Measurements from ENCODE around the gene C4orf50. TPM values are rescaled to one million over a fixed set of nuclear protein-coding genes. Genes with fewer than 3 reads are reported as not detected.

Gene C4orf50
- total and polyA plus RNA-seq, 2 of the 8 experiments (the other 6 are each of a cell fraction or from before 2014, with no cell fraction given): 0.08 to 0.22 TPM

DNA sequence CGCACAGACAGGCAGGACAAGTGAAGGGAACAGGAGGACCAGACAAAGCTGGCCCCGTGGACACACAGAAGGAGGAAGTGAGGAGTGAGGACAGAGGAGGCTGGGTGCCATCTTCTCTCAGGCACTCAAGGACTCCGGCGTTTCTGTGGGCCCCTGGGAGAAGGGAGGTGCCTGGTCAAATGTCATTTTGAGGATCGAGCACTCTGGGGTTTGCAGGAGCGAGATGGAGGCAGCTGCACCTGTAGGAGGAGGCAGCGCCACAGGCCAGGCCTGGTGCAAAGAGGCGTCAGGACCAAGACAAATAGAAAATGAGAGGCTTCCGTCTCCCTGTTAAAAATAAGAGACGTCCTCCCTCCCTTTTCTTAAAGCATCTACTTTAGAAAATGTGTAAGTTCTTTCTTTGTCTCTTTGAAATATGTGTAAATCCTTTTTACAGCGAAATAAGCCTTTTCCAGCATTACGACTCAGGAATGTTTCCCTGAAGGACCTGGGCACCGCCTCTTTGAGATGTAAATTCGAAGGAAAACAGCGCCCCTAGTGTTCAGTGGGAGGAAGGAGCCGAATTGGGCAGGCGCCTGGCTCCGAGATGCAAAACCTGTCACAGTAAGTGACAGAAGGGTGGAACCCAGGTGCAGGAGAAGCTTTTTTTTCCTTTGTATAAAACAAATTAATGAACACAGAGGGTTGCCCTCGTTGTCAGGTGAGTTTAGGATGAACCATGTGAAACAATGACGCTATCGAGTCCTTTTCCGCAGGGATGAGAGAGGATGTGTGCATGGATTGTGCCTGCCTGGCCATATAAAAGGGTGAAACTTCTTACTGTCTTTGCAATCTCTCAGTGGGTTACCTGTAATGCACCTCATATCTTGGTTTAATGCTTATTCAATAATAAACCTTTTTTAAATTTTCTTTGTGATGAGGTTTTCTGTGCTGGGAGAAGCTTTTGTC, 1.4 kb upstream of the C4orf50 start:
- H4K91ac ChIP-seq (replicated peaks; ENCODE audit: insufficient read length, low read length): no peak overlapping the region
- H3K56ac ChIP-seq (replicated peaks; ENCODE audit: insufficient read length, low read depth, low read length): no peak overlapping the region
- peak overlapping the region; percentile 80 for H2BK20ac ChIP-seq (ENCODE audit: low read length)
- no peak overlapping the region for H3K27ac ChIP-seq (ENCODE audit: low read depth, low read length)
- 39% methylated on average over 21 of the region's 22 CpGs; no CpG with 5 or more reads in 1 of the 2 experiments for WGBS, 2 experiments (ENCODE audit: extremely low coverage in 1 of 2, insufficient coverage in 1 of 2, insufficient read length in 1 of 2, insufficient replicate concordance in 2 of 2, low coverage in 1 of 2, low lambda C conversion rate in 2 of 2, missing lambda C conversion rate in 1 of 2)
- FAIRE-seq (peak; percentile 95), DNase-seq (ENCODE audit: low read depth in 1 of 2, low spot score in 2 of 2) (peak in 1 of 2 experiments; percentile 79)
- peaks cover 0 to 1% of the 10 kb centered on the region in 2 experiments for H4K20me1 ChIP-seq (replicated peaks in 1 of 2; ENCODE audit: control insufficient read depth in 1 of 2, insufficient read depth in 2 of 2, low read length in 2 of 2)
- no peaks in the 10 kb centered on the region for H3K36me3 ChIP-seq (ENCODE audit: control insufficient read depth in 2 of 4, insufficient read depth in 4 of 4, low read length in 3 of 4)
- H3K79me2 ChIP-seq (ENCODE audit: control insufficient read depth in 1 of 2, insufficient read depth in 2 of 2, low read length in 2 of 2): no peaks in the 10 kb centered on the region
- H3K4me3 ChIP-seq (ENCODE audit: extremely low read depth in 1 of 4, insufficient read depth in 2 of 4, low read depth in 3 of 4, low read length in 4 of 4): peak overlapping the region in 1 of 4 experiments; percentile 16; a peak in 1 of 8 replicates
- peak overlapping the region; percentile 92; the same call in 1 of the 2 replicates for H2BK12ac ChIP-seq (ENCODE audit: low read depth, low read length)
- H3K4me1 ChIP-seq (replicated peaks in 1 of 4; ENCODE audit: control insufficient read depth in 3 of 4, insufficient read depth in 4 of 4, low read length in 3 of 4): peaks cover 0 to 8% (median 5%) of the 10 kb centered on the region in 4 experiments; a peak in 6 of 7 replicates
- no peak overlapping the region for H3K4ac ChIP-seq (replicated peaks; ENCODE audit: insufficient read length, low read depth, low read length)
- no peak overlapping the region for H2AK5ac ChIP-seq (ENCODE audit: low read depth, low read length)
- peak overlapping the region; percentile 61; the same call in 1 of the 2 replicates for H2BK15ac ChIP-seq (ENCODE audit: low read length)
- H3K9me3 ChIP-seq (ENCODE audit: insufficient read depth in 2 of 2, low read depth in 1 of 2, low read length in 1 of 2): no peaks in the 10 kb centered on the region
- H3K27me3 ChIP-seq (replicated peaks in 1 of 4; ENCODE audit: control insufficient read depth in 3 of 4, extremely low read depth in 1 of 4, insufficient read depth in 3 of 4, low read length in 3 of 4): no peaks in the 10 kb centered on the region
- no peak overlapping the region for H3K14ac ChIP-seq (ENCODE audit: insufficient read length)
- no peaks in the 10 kb centered on the region for H3K79me1 ChIP-seq (ENCODE audit: low read depth, low read length)
- H4K8ac ChIP-seq (ENCODE audit: extremely low read depth, insufficient read depth, low read length): 0 out of 2 replicates have a peak overlapping the region, but pooled peaks have one; percentile 15
- no peak overlapping the region for H2BK120ac ChIP-seq (replicated peaks; ENCODE audit: low read depth, low read length)
- peak overlapping the region; percentile 2 to 10; a peak in 2 of 4 replicates for H3K4me2 ChIP-seq (ENCODE audit: insufficient read depth in 1 of 2, low read depth in 2 of 2, low read length in 2 of 2)
- peak overlapping the region; percentile 19; the same call in 1 of the 2 replicates for H2BK5ac ChIP-seq (ENCODE audit: low read depth, low read length)
- peak overlapping the region; percentile 76 for H2AFZ ChIP-seq (ENCODE audit: low read length)
- peak overlapping the region; percentile 62; the same call in 1 of the 2 replicates for H3K18ac ChIP-seq (ENCODE audit: extremely low read depth, low read length)
- ChIA-PET POLR2A (ENCODE audit: partially characterized antibody) (interaction anchor here (1.0 kb wide), 1 partner anchor 9 kb away, joined by 3 read pairs; no protein-coding TSS in a partner anchor), CTCF (ENCODE audit: partially characterized antibody) (interaction anchor here (0.8 to 6.8 kb wide), 36 partner anchors 8 to 620 kb away, joined by 3 to 74 read pairs (median 3); no protein-coding TSS in a partner anchor)
- no peaks in the 10 kb centered on the region for H3K23me2 ChIP-seq (ENCODE audit: low read depth, low read length)
- no peak overlapping the region for H3K9ac ChIP-seq (replicated peaks in 1 of 4; ENCODE audit: extremely low read depth in 1 of 4, low read depth in 3 of 4, low read length in 3 of 4)
- no peak overlapping the region for H3K23ac ChIP-seq (ENCODE audit: insufficient read length)
- no peak overlapping the region for H4K5ac ChIP-seq (ENCODE audit: insufficient read length, low read depth, low read length)
- TF ChIP-seq RNF2 (IDR thresholded peaks at IDR 0.05; ENCODE audit: borderline replicate concordance, low read depth, low read length, missing control alignments, poor library complexity, severe bottlenecking) (no peak), JUN (IDR thresholded peaks at IDR 0.05; ENCODE audit: low read depth, low read length) (no peak), BACH1 (IDR thresholded peaks at IDR 0.05; ENCODE audit: low read length) (no peak), KDM4A (IDR thresholded peaks at IDR 0.05; ENCODE audit: low read depth, low read length, severe bottlenecking) (no peak), TCF12 (IDR thresholded peaks at IDR 0.05; ENCODE audit: low read depth, low read length) (0 out of 2 replicates have a peak, but pooled peaks have one; percentile 4), YY1 (IDR thresholded peaks at IDR 0.05; ENCODE audit: low read depth, low read length) (no peak), SIN3A (conservative IDR thresholded peaks at IDR 0.05 in 1 of 2, IDR thresholded peaks at IDR 0.05 in 1 of 2; ENCODE audit: low read depth in 1 of 2, low read length in 2 of 2) (peak in 1 of 2 experiments; percentile 49; a peak in 1 of 4 replicates), POLR2A (IDR thresholded peaks at IDR 0.05; ENCODE audit: control extremely low read depth in 1 of 2, low read depth in 2 of 2, low read length in 2 of 2) (no peak), SIX5 (IDR thresholded peaks at IDR 0.05; ENCODE audit: low read depth, low read length) (no peak), POLR2AphosphoS5 (IDR thresholded peaks at IDR 0.05; ENCODE audit: low read depth, low read length) (no peak)

Data from H1 (cell line).